Thyroid gland (tissue), 4 donors: ENCODE measurements around the gene SLC7A7.

Experiments
- CTCF ChIP-seq, 6 experiments: fragments of 200-600 bp in 3 of 6; fragments of 450-650 bp in 3 of 6; sonication (generic) in 3 of 6; IDR thresholded peaks; one replicate each; pipeline ENCODE4 v1.5.1; 2016 to 2019; ENCODE audit warnings: antibody characterized with exemption in 6 of 6, mild to moderate bottlenecking in 2 of 6, inconsistent platforms in 1 of 6, moderate library complexity in 1 of 6
- POLR2A ChIP-seq, 2 donors: fragments of 450-650 bp; IDR thresholded peaks; one replicate each; pipeline ENCODE4 v1.6.1; 2017; ENCODE audit warnings: antibody characterized with exemption in 2 of 2, mild to moderate bottlenecking in 2 of 2, moderate library complexity in 1 of 2

DNA sequence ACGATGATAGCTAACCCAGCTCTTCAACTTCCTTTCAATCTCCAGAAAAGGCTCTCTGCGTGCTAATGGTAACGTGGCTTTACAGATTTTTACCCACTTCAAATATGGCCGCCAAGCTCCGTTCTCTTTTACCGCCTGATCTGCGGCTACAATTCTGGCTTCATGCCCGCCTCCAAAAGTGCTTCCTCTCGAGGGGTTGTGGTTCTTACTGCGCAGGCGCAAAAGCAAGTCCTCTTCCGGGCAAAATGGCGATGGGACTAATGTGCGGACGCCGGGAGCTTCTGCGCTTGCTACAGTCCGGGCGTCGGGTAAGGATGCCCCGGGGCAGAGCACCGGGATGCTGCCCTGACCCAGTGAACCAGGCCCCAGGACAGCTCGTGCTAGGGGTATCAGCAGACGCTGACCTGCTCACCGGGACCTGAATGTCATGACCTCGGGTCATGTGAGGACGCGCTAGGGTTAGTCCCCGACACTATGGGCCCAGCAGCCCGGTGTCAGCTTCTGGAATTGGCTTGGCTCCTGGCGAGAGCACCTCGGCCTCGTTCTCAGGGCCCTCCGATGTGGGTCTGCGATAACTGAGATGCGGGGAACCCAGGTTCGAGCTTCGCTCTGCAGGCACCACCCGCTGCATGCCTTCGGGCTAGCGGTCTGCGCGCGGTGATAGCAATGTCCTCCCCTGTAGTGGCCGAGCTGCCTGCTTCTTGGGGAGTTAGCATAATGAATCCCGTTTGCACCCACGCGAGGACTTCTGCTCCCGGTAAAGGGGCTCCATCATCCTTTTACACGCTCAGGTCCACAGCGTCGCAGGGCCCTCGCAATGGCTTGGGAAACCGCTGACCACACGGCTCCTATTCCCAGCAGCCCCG, 48.5 kb downstream of the SLC7A7 start, which contains the start of gene OXA1L:
- TF ChIP-seq CTCF (IDR thresholded peaks at IDR 0.05) (peak in 1 of 6 experiments; percentile 13), POLR2A (IDR thresholded peaks at IDR 0.05) (peak in 1 of 2 donors; percentile 88)
